Measurements from ENCODE around the gene MTMR12. TPM values are rescaled to one million over a fixed set of nuclear protein-coding genes. Genes with fewer than 3 reads are reported as not detected.

The MTMR12 gene
- total and polyA plus RNA-seq, 2 donors from 2014 or later, result 9.3 to 52.8 TPM

DNA sequence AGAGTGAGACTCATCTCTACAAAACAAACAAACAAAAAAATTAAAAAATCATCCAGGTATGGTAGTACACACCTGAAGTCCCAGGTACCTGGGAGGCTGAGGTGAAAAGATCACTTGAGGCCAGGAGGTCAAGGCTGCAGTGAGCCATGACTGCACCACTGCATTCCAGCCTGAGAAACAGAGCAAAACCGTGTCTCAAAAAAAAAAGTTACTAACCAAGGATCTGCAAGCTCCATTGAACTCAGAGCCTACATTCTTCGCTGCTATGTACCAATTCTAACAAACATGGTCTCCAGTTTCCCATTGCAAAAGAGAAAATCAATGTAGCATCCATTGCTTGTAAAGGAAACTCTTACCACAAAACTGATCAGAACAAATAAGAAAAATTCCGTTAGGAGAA, 33.5 kb downstream of the MTMR12 start:
- peak in 2 of 5 donors; percentile 37 to 38 for DNase-seq
- no peak for FAIRE-seq
- H3K9ac ChIP-seq (ENCODE audit: low read length in 3 of 3), result no peak overlapping the region
- H3K36me3 ChIP-seq (ENCODE audit: control insufficient read depth in 2 of 3, insufficient read depth in 3 of 3, low read length in 3 of 3), result peaks cover 0 to 4% (median 0%) of the 10 kb centered on the region in 3 donors
- no peaks in the 10 kb centered on the region for H3K27me3 ChIP-seq (ENCODE audit: control insufficient read depth, insufficient read depth, low read length)
- no peak overlapping the region for H3K27ac ChIP-seq (ENCODE audit: low read depth in 2 of 2, low read length in 2 of 2)
- no peaks in the 10 kb centered on the region for H3K9me3 ChIP-seq (ENCODE audit: control insufficient read depth in 2 of 3, insufficient read depth in 1 of 3, low read length in 3 of 3)
- no peak overlapping the region for H3K4me3 ChIP-seq (ENCODE audit: low read length in 3 of 3)
- intact Hi-C loops (cut with DNase I), result no loop called here
- TF ChIP-seq, protein P1, sequence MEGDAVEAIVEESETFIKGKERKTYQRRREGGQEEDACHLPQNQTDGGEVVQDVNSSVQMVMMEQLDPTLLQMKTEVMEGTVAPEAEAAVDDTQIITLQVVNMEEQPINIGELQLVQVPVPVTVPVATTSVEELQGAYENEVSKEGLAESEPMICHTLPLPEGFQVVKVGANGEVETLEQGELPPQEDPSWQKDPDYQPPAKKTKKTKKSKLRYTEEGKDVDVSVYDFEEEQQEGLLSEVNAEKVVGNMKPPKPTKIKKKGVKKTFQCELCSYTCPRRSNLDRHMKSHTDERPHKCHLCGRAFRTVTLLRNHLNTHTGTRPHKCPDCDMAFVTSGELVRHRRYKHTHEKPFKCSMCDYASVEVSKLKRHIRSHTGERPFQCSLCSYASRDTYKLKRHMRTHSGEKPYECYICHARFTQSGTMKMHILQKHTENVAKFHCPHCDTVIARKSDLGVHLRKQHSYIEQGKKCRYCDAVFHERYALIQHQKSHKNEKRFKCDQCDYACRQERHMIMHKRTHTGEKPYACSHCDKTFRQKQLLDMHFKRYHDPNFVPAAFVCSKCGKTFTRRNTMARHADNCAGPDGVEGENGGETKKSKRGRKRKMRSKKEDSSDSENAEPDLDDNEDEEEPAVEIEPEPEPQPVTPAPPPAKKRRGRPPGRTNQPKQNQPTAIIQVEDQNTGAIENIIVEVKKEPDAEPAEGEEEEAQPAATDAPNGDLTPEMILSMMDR (IDR thresholded peaks at IDR 0.05; ENCODE audit: borderline replicate concordance, extremely low read depth, insufficient read depth), result no peak
- peaks cover 0 to 39% (median 22%) of the 10 kb centered on the region in 3 donors for H3K4me1 ChIP-seq (ENCODE audit: control insufficient read depth in 2 of 3, insufficient read depth in 2 of 3, low read depth in 1 of 3, low read length in 3 of 3)

DNA sequence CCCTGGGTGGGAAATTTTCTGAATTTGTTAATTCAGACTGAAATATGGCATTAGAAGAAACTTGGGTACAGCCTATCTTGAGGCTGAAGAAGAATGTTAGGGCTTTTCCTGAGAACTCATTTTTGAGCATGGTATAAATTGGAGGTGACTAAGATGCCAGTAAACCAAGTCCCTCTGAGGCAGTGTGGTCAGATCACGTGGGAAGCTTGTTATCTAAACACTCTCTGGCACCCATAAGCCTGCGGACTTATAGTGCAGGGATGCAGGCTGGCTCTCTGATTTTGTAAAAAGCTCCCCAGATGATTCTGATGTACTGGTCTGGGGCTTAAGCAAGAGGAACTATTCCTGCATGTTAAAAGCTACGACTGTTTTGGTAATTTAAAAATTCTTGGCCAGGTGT, 34.3 kb downstream of the MTMR12 start:
- TF ChIP-seq, protein P1 (IDR thresholded peaks at IDR 0.05; ENCODE audit: borderline replicate concordance, extremely low read depth, insufficient read depth), result no peak
- peaks cover 0 to 38% (median 19%) of the 10 kb centered on the region in 3 donors for H3K4me1 ChIP-seq (ENCODE audit: control insufficient read depth in 2 of 3, insufficient read depth in 2 of 3, low read depth in 1 of 3, low read length in 3 of 3)
- H3K9me3 ChIP-seq (ENCODE audit: control insufficient read depth in 2 of 3, insufficient read depth in 1 of 3, low read length in 3 of 3), result no peaks in the 10 kb centered on the region
- no peak overlapping the region for H3K4me3 ChIP-seq (ENCODE audit: low read length in 3 of 3)
- peaks cover 0 to 12% (median under 1%) of the 10 kb centered on the region in 3 donors for H3K36me3 ChIP-seq (ENCODE audit: control insufficient read depth in 2 of 3, insufficient read depth in 3 of 3, low read length in 3 of 3)
- no peak overlapping the region for H3K9ac ChIP-seq (ENCODE audit: low read length in 3 of 3)
- no peak for DNase-seq
- FAIRE-seq, result no peak
- no peaks in the 10 kb centered on the region for H3K27me3 ChIP-seq (ENCODE audit: control insufficient read depth, insufficient read depth, low read length)
- H3K27ac ChIP-seq (ENCODE audit: low read depth in 2 of 2, low read length in 2 of 2), result no peak overlapping the region
- intact Hi-C loops (cut with DNase I), result no loop called here

GRCh38 chr5:32277798-32278197, 34.9 kb downstream of the MTMR12 start:
- no peak overlapping the region for H3K4me3 ChIP-seq (ENCODE audit: low read length in 3 of 3)
- no peak overlapping the region for H3K9ac ChIP-seq (ENCODE audit: low read length in 3 of 3)
- peaks cover 0 to 15% (median 6%) of the 10 kb centered on the region in 3 donors for H3K36me3 ChIP-seq (ENCODE audit: control insufficient read depth in 2 of 3, insufficient read depth in 3 of 3, low read length in 3 of 3)
- DNase-seq (no peak), FAIRE-seq (no peak)
- H3K27me3 ChIP-seq (ENCODE audit: control insufficient read depth, insufficient read depth, low read length), result no peaks in the 10 kb centered on the region
- TF ChIP-seq, protein P1 (IDR thresholded peaks at IDR 0.05; ENCODE audit: borderline replicate concordance, extremely low read depth, insufficient read depth), result no peak
- peaks cover 0 to 38% (median 19%) of the 10 kb centered on the region in 3 donors for H3K4me1 ChIP-seq (ENCODE audit: control insufficient read depth in 2 of 3, insufficient read depth in 2 of 3, low read depth in 1 of 3, low read length in 3 of 3)
- H3K27ac ChIP-seq (ENCODE audit: low read depth in 2 of 2, low read length in 2 of 2), result no peak overlapping the region
- intact Hi-C loops (cut with DNase I), result no loop called here
- H3K9me3 ChIP-seq (ENCODE audit: control insufficient read depth in 2 of 3, insufficient read depth in 1 of 3, low read length in 3 of 3), result no peaks in the 10 kb centered on the region

Measured in kidney (tissue), 14 donors.